Measurements from ENCODE around the gene RBPMS2.

The RBPMS2 gene

DNA sequence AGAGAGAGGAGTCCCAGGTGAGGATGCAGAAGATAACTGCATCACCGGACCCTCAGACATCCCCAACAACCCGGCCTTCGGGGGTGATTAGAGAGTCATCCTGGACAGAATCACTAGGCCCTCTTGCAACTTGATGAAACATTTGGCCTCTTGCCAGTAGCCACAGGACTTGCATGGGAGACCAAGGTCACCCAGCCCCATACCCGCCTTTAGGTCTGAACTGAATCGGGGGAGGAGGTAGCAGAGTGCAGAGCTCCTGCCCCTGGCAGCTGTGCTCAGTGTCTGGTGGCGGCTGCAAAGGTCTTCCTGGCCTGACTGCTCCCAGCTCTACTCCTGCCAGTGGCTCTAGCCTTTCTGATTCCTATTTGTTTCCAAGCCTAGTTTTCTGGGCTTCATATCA, 37.7 kb upstream of the RBPMS2 start:
- Histone ChIP-seq H3K27me3 (ENCODE audit: insufficient read depth, poor library complexity, severe bottlenecking) (no peaks in the 10 kb centered on the region), H3K27ac (replicated peaks) (no peak overlapping the region), H3K4me3 (replicated peaks; ENCODE audit: insufficient read depth, low read length) (no peak overlapping the region)
- peak in 1 of 2 experiments; percentile 40 for DNase-seq (ENCODE audit: low read depth in 1 of 2, low spot score in 1 of 2)
- TF ChIP-seq GABPA (IDR thresholded peaks at IDR 0.05; ENCODE audit: low read depth) (no peak), SPI1 (IDR thresholded peaks at IDR 0.05; ENCODE audit: borderline replicate concordance, low read depth) (no peak), POLR2AphosphoS5 (IDR thresholded peaks at IDR 0.05; ENCODE audit: low read depth) (no peak)
- TF ChIP-seq, protein P1, sequence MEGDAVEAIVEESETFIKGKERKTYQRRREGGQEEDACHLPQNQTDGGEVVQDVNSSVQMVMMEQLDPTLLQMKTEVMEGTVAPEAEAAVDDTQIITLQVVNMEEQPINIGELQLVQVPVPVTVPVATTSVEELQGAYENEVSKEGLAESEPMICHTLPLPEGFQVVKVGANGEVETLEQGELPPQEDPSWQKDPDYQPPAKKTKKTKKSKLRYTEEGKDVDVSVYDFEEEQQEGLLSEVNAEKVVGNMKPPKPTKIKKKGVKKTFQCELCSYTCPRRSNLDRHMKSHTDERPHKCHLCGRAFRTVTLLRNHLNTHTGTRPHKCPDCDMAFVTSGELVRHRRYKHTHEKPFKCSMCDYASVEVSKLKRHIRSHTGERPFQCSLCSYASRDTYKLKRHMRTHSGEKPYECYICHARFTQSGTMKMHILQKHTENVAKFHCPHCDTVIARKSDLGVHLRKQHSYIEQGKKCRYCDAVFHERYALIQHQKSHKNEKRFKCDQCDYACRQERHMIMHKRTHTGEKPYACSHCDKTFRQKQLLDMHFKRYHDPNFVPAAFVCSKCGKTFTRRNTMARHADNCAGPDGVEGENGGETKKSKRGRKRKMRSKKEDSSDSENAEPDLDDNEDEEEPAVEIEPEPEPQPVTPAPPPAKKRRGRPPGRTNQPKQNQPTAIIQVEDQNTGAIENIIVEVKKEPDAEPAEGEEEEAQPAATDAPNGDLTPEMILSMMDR (IDR thresholded peaks at IDR 0.05; ENCODE audit: insufficient read depth, low read length): no peak
- TF ChIP-seq, protein P2, sequence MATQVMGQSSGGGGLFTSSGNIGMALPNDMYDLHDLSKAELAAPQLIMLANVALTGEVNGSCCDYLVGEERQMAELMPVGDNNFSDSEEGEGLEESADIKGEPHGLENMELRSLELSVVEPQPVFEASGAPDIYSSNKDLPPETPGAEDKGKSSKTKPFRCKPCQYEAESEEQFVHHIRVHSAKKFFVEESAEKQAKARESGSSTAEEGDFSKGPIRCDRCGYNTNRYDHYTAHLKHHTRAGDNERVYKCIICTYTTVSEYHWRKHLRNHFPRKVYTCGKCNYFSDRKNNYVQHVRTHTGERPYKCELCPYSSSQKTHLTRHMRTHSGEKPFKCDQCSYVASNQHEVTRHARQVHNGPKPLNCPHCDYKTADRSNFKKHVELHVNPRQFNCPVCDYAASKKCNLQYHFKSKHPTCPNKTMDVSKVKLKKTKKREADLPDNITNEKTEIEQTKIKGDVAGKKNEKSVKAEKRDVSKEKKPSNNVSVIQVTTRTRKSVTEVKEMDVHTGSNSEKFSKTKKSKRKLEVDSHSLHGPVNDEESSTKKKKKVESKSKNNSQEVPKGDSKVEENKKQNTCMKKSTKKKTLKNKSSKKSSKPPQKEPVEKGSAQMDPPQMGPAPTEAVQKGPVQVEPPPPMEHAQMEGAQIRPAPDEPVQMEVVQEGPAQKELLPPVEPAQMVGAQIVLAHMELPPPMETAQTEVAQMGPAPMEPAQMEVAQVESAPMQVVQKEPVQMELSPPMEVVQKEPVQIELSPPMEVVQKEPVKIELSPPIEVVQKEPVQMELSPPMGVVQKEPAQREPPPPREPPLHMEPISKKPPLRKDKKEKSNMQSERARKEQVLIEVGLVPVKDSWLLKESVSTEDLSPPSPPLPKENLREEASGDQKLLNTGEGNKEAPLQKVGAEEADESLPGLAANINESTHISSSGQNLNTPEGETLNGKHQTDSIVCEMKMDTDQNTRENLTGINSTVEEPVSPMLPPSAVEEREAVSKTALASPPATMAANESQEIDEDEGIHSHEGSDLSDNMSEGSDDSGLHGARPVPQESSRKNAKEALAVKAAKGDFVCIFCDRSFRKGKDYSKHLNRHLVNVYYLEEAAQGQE (IDR thresholded peaks at IDR 0.05; ENCODE audit: insufficient replicate concordance, low read depth): no peak

DNA sequence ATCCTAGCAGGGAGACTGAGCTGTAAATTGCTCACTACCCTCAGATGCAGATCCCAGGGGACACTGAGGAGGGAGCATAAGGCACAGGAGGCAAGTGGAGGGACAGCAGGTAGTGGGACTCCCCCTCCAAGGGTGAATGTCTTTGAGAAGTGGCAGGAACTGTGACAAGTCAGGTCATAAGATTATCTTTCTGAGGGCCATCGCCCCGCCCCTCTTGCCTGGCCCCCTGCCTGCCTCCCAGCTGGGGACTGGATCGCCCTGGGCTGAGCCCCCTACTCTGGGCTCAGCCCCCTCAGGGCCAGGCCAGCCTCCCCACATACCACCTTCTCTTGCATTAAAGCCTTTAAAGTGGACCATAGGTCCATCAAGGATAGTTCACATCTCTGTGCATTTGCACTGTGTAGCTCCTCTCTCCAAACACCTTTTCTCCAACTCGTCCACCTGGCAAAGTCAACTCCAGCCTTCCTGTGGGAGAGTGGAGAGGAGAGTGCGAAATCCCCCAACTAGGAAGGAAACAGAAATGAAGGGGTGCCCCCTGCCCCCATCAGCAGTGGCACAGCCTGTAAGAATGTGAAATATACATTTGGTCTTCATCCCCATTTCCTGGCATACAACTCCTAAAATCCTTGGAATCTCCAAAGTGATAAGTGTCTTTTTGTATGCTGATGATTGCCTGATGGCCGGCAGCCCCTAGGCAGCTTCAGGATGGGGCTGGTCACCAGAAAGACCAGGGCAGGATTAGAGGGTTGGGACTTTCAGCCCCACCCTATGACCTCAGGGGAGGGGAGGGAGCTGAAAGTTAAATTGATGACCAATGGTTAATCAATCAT, 35.3 kb upstream of the RBPMS2 start:
- no peaks in the 10 kb centered on the region for H3K27me3 ChIP-seq (ENCODE audit: insufficient read depth, poor library complexity, severe bottlenecking)
- H3K4me3 ChIP-seq (replicated peaks; ENCODE audit: insufficient read depth, low read length): no peak overlapping the region
- DNase-seq (ENCODE audit: low read depth in 1 of 2, low spot score in 1 of 2): no peak
- no peak for TF ChIP-seq POLR2AphosphoS5 (IDR thresholded peaks at IDR 0.05; ENCODE audit: low read depth)
- TF ChIP-seq SPI1 (IDR thresholded peaks at IDR 0.05; ENCODE audit: borderline replicate concordance, low read depth): no peak
- TF ChIP-seq, protein P1 (IDR thresholded peaks at IDR 0.05; ENCODE audit: insufficient read depth, low read length): no peak
- TF ChIP-seq, protein P2 (IDR thresholded peaks at IDR 0.05; ENCODE audit: insufficient replicate concordance, low read depth): no peak
- no peak for TF ChIP-seq GABPA (IDR thresholded peaks at IDR 0.05; ENCODE audit: low read depth)
- no peak overlapping the region for H3K27ac ChIP-seq (replicated peaks)

DNA sequence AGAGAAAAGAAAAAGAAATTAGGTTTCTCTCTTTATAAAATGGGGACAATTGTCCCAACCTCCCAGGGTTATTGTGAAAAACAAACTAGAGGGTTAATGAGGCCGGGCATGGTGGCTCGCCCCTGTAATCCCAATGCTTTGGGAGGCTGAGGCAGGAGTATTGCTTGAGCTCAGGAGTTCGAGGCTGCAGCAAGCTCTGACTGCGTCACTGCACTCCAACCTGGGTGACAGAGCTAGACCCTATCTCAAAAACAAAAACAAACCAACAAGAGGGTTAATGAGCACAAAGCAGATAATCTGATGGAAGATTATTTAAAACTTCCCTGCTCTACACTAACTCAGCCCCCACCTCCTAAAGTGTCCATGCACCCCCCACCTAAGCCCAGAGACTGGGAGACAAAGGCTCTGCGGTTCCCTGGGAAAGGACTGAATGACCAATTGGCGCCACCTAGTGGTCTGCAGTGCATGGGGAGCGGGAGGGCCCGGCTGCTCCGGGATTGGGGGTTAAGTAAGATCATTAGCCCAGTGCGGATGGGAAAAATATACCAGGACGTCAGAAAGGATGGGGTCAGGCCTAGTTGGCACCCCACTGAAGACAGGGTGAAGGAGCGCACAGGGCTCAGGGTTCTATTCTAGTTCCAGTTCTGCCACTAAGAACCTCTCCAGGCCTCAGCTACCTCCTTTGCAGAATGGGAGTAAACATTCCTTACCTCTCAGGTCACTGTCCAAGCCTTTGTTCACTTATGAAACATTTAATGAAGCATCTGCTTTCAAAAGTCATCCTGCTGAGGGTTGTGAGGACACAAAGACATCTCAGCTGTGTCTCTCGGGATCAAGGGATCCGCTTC, 34.5 kb upstream of the RBPMS2 start:
- Histone ChIP-seq H3K27ac (replicated peaks) (no peak overlapping the region), H3K4me3 (replicated peaks; ENCODE audit: insufficient read depth, low read length) (no peak overlapping the region), H3K27me3 (ENCODE audit: insufficient read depth, poor library complexity, severe bottlenecking) (no peaks in the 10 kb centered on the region)
- TF ChIP-seq GABPA (IDR thresholded peaks at IDR 0.05; ENCODE audit: low read depth): no peak
- TF ChIP-seq, protein P1 (IDR thresholded peaks at IDR 0.05; ENCODE audit: insufficient read depth, low read length): peak; percentile 80
- peak; percentile 41 to 65 for DNase-seq (ENCODE audit: low read depth in 1 of 2, low spot score in 1 of 2)

Measured in HL-60 (cell line).